AG20443 (cell line): ENCODE measurements around the gene GIPC1.

Source experiments
- DNase-seq: peaks from one replicate; pipeline ENCODE4 v3.0.0; 2012; ENCODE audit warnings: low spot score, mixed read lengths

Gene GIPC1

GRCh38 chr19:14435320-14436050, 60.4 kb downstream of the GIPC1 start:
- no peak for DNase-seq

GRCh38 chr19:14434543-14435319, 61.2 kb downstream of the GIPC1 start:
- peak; percentile 82 for DNase-seq

- DNase-seq = no peak
These were observed 62.1 kb downstream of the GIPC1 start for GRCh38 chr19:14433554-14434501.

GRCh38 chr19:14432791-14433553, 63.0 kb downstream of the GIPC1 start, which contains the start of gene PKN1:
Gene PKN1, plus strand, starts transcription at chr19:14433306. Its CDS starts 216 bp downstream, at chr19:14433522.
- peak; percentile 92 for DNase-seq

GRCh38 chr19:14430712-14431111, 65.2 kb downstream of the GIPC1 start:
- DNase-seq = no peak

- no peak for DNase-seq
These were observed 67.0 kb downstream of the GIPC1 start for GRCh38 chr19:14428882-14429416.
